Hepatic stellate cell (primary cell): ENCODE measurements around the gene IL31RA.

ENCODE experiments used
- DNase-seq: peaks from one replicate; pipeline ENCODE4 v3.0.0; 2011; ENCODE audit warnings: low spot score

Gene IL31RA

GRCh38 chr5:55860288-55860687, 9.1 kb downstream of the IL31RA start:
- no peak for DNase-seq

DNA sequence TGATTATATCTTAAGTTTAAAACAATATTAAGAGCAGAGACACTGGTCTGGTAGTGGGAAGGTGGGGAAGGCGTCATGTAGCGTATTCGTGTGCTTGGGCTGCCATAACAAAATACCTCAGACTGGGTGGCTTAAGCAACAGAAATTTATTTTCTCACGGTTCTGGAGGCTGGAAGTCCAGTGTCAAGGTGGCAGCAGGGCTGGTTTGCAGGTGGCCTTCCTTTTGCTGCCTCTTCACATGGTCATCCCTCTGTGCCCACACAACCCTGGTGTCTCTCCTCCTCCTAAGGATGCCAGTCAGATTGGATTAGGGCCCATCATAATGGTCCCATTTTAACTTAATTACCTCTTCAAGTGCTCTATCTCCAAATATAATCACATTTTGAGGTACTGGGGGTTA, 9.6 kb downstream of the IL31RA start:
- DNase-seq = no peak

DNA sequence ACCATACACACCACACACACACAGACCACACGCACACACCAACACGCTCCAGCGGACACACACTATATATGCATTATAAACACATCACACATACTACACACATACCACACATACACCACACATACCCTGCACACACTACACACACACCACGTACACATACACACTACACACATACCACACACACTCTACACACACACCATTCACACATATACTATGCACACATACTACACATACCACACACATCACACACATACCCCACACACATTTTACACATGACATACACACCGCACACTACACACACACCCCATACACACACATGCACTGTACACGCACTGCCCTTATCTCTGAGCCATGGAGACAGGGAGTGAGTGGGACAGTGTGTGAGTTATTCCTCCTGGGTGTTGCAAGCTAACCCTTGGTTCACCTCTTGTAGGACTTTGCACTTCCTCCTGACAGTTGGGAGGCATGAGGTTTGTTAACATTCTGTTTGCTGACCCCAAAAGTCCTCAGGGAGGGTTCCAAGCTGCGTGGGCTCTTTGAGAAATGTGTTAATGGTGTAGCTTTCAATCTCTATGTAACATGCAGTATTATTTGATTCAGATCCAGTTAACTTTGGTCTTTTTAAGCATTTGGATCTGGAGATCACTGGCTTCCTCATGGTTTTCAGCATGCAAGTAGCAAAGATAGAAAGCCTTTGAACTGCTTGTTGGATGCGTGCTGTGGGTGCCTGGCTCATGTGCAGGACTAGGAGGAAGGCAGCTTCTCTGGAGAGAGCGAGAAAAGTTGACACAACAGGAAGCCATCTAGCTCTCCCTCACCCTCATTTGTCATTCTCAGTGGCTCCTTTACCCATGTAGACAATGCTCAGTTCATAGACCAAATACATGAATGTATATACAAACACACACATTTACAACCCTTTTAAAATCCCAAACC, 13.7 kb downstream of the IL31RA start:
- DNase-seq = no peak

DNA sequence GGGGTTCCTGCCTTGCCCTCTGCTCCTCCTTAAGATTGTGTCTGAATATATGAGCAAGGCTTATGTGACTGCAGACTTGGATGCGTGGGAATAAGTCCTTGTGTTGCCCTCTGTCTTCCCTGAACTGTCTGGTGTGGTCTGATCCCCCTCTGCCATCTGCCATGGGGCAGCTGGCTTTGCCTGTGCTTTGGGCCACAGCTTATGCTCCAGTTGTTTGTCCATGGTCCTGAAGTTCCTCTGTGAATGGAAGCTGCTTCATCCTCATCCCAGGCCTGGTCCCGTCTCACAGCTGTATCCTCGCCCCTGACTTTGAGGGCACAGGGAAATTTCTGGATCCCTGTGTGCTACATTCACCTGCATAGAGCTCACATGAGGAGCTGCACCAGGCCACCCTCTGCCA, 14.7 kb downstream of the IL31RA start:
- DNase-seq = peak; percentile 13

- no peak for DNase-seq
These were observed 15.3 kb downstream of the IL31RA start for GRCh38 chr5:55866485-55866884.

GRCh38 chr5:55866934-55867333, 15.8 kb downstream of the IL31RA start:
- DNase-seq = no peak

DNA sequence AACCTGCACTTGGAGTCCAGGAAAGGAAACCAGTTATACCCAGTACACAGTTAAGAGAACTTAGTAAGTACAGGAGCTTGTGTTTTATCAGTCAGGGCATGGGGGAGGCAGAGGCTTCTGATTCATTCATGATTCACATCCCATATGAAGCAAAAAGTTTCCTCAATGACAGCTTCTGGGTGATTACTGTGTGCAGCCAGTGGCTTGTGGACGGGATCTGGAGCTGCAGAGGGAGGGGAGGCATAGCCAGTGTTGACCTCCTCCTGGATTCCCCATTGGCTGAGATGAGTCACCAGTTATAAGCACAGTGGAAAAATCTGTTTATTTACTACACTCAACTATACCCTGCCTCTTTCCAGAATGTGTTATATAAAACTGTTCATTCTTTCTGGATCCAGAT, 17.7 kb downstream of the IL31RA start:
- DNase-seq = peak; percentile 81

DNA sequence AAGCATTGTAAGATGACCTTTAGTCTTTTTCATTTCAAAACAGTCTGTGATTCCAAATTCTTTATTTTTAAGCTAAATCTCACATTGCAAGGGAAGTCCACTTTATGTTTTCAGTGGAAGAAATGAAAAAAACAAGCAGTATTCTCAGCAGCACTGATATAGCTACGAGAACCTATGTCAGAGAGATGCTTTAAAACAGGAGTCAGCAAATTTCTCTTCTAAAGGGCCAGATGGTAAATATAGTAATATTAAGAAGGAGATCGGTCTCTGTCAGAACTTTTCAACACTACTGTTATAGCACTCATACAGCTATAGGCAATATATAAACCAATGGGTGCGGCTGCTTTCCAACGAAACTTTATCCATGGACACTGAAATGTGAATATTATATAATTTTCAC, 18.7 kb downstream of the IL31RA start:
- no peak for DNase-seq

GRCh38 chr5:55873234-55873633, 22.1 kb downstream of the IL31RA start:
- DNase-seq = no peak

- DNase-seq = no peak
These were observed 26.5 kb downstream of the IL31RA start for GRCh38 chr5:55877655-55878054.

GRCh38 chr5:55880453-55880852, 29.3 kb downstream of the IL31RA start:
- no peak for DNase-seq

DNA sequence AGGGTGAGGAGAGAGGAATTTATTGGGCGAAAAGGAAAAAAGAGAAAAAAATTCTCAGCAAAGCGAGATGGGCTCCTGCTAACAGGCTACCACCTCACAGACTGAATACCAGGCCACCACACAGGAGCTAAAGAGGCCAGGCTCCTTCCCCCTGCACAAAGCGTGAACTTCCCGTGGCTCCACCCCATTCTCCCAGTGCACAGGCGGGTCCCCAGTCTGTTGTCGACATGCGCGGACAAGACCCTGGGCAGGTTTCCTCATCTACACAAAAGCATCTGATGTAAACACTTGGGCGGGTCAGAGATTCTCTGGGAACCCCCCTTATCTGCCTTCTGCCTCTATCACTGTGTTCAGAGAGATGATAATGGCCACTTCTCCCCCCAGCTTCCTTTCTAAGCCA, 34.2 kb downstream of the IL31RA start:
- DNase-seq = no peak

GRCh38 chr5:55888205-55888604, 37.0 kb downstream of the IL31RA start:
- DNase-seq = no peak

GRCh38 chr5:55892479-55892878, 41.3 kb downstream of the IL31RA start:
- DNase-seq = no peak

GRCh38 chr5:55894135-55894534, 43.0 kb downstream of the IL31RA start:
- DNase-seq = no peak

DNA sequence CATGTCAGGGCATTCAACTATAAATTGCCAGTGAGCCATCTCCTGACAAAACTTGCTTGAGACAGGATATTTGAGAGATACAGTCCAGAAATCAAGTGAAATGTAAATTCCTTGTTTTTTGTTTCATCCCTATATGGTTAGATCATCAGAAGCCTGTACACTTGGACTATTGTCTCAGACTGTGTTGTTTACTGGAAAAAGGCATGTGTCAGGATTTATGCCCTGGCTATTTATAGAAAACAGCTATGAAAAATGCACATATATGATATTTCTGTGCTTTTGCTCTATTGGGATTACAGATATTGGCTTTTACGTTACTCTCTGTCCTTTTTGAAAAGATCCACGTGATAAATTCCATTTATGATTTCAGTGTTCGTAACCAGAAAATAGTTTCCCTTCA, 44.2 kb downstream of the IL31RA start:
- DNase-seq = no peak

GRCh38 chr5:55896238-55896637, 45.1 kb downstream of the IL31RA start:
- DNase-seq = no peak

GRCh38 chr5:55896663-55897062, 45.5 kb downstream of the IL31RA start:
- no peak for DNase-seq

- no peak for DNase-seq
These were observed 46.2 kb downstream of the IL31RA start for GRCh38 chr5:55897206-55897894.

DNA sequence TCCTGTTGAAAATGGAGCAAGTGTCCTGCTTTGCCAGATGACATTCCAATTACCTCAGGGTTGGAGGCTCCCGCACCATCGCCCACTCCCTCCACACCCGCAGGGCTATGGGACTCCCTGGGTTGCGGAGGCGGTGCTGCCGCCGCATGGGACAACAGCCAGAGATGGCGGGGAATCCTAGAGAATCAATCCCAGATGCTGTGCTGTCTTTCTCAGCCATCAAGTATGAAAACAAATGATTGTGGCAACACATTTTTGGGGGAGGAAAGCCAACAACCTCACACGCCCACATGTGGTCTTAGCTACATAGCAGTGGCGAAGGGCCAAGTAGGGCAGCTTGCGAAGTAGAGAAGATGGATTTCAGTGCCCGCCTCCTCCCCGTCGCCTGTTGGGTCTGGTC, 46.7 kb downstream of the IL31RA start:
- peak; percentile 83 for DNase-seq

- DNase-seq = peak; percentile 34
These were observed 48.2 kb downstream of the IL31RA start for GRCh38 chr5:55899344-55899743.

DNA sequence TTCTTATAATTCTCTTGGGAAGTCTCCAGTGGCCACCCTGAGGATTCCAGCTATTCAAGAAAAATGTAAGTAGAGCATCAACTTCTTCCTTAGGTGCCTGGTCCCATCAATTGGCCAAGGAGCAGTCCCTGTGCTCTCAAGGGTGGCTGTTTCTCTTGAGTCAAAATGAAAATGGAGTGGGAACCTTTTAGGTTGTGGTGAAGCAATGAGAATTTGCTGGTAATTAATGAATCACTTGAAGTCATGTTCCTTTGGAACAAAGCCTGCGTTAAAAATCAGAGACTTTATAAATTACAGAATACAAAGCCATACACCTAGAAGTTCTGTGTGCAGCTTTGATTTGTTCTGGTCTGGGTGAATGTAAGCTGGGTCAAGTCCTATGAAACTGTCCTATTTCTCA, 48.9 kb downstream of the IL31RA start:
- no peak for DNase-seq

DNA sequence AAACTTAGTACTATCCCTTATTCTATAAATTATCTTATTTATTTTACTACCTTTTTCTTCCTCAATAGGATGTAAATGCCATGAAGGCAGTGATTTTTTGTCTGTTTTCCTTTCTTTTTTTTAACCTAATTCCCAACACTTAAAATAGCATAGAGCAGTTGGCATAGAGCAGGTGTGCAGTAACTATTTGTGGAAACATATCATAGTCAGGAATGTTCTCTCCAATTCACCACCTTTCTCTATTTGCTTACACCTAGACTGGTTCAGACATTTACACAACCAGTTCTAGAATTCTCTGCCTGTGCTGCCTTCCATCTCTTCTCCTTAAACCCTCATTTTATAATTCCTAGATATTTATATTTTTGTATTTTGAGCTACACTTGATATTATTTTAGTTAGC, 49.6 kb downstream of the IL31RA start:
- DNase-seq = no peak
